ENCODE results near the gene ARID2. TPM values are rescaled to one million over a fixed set of nuclear protein-coding genes. Genes with fewer than 3 reads are reported as not detected.

The ARID2 gene
- total and polyA plus RNA-seq, 2 donors (not counting 1 experiment from before 2014, with no cell fraction given), result 5.0 to 49.2 TPM

DNA sequence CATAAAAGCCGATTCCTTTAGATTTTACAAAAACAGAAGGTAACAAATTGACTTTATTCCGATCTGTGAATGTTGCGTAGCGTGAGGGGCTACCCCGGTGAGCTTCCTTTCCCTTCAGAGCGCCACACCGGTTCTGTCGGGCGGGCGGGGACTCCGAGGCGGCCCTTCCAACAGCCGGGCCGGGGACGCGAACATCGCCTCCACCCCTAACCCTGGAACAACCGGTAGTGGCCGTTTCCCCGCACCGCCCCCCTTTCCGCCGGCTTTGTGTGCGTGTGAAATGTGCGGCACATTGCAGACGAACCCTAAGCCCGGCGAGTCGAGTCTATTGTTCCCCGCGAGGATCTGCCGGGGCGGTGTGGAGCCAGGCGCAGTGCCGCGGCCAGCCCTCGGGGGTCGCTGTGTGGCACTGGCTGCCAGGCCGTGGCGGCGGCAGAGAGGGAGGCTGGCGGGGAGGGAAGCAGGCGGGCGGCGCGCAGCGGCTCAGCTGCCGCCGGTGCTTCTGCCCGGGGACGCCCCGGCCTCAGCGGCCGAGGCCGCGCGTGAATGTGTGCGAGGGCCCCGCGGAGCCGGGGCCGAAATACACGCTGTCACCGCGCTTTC is 775 bp upstream of the ARID2 start:
- Histone ChIP-seq H4K20me1 (ENCODE audit: control insufficient read depth, insufficient read depth, low read length, poor library complexity, severe bottlenecking) (no peaks in the 10 kb centered on the region), H3K9ac (ENCODE audit: low read length) (peak overlapping the region; percentile 99), H3K4me3 (ENCODE audit: control extremely low read depth in 1 of 5, extremely low read depth in 1 of 5, insufficient read depth in 1 of 5, low read depth in 2 of 5, low read length in 4 of 5) (peak overlapping the region; percentile 87 to 98 (median 95)), H3K27me3 (replicated peaks in 1 of 4; ENCODE audit: control extremely low read depth in 1 of 4, control insufficient read depth in 3 of 4, insufficient read depth in 4 of 4, low read length in 3 of 4) (no peaks in the 10 kb centered on the region), H3K36me3 (replicated peaks in 1 of 2; ENCODE audit: control extremely low read depth in 1 of 2, control insufficient read depth in 1 of 2, extremely low read depth in 1 of 2, insufficient read depth in 2 of 2, low read length in 1 of 2) (no peaks in the 10 kb centered on the region), H3K79me2 (ENCODE audit: control insufficient read depth, insufficient read depth, low read length) (peaks cover 48% of the 10 kb centered on the region), H3K9me3 (ENCODE audit: control extremely low read depth in 1 of 3, control insufficient read depth in 2 of 3, insufficient read depth in 1 of 3, low read length in 2 of 3) (no peaks in the 10 kb centered on the region), H3K4me2 (replicated peaks; ENCODE audit: low read depth, low read length, poor library complexity, severe bottlenecking) (peak overlapping the region; percentile 96), H2AFZ (ENCODE audit: insufficient read depth, low read depth, low read length, poor library complexity, severe bottlenecking) (peak overlapping the region; percentile 98), H3K27ac (ENCODE audit: low read length in 2 of 2) (peak overlapping the region; percentile 98 to 99), H3K4me1 (ENCODE audit: control insufficient read depth in 2 of 2, insufficient read depth in 2 of 2, low read length in 2 of 2) (peaks cover 16 to 38% of the 10 kb centered on the region in 2 donors)
- WGBS (ENCODE audit: insufficient coverage), result under 1% methylated on average over 63 of the region's 65 CpGs
- Mint-ChIP-seq H3K9me3 (ENCODE audit: insufficient read depth) (no peaks in the 10 kb centered on the region), H3K27me3 (no peaks in the 10 kb centered on the region), H3K4me3 (peak overlapping the region; percentile 100), H3K27ac (peak overlapping the region; percentile 99), H3K4me1 (peaks cover 36% of the 10 kb centered on the region)
- ATAC-seq (ENCODE audit: low read depth) (peak; percentile 68), DNase-seq (peak; percentile 98)
- ChIA-PET CTCF (interaction anchor here (0.6 to 12.6 kb wide), 6 partner anchors 14 to 263 kb away, joined by 3 to 151 read pairs (median 5); no protein-coding TSS in a partner anchor), POLR2A (interaction anchor here (0.5 to 2.1 kb wide), 8 partner anchors 17 to 511 kb away, joined by 3 to 9 read pairs (median 4); no protein-coding TSS in a partner anchor)
- no peak for TF ChIP-seq EZH2 (IDR thresholded peaks at IDR 0.05; ENCODE audit: borderline replicate concordance, insufficient read depth, low read depth, low read length, poor library complexity, severe bottlenecking)
- TF ChIP-seq, protein P1, sequence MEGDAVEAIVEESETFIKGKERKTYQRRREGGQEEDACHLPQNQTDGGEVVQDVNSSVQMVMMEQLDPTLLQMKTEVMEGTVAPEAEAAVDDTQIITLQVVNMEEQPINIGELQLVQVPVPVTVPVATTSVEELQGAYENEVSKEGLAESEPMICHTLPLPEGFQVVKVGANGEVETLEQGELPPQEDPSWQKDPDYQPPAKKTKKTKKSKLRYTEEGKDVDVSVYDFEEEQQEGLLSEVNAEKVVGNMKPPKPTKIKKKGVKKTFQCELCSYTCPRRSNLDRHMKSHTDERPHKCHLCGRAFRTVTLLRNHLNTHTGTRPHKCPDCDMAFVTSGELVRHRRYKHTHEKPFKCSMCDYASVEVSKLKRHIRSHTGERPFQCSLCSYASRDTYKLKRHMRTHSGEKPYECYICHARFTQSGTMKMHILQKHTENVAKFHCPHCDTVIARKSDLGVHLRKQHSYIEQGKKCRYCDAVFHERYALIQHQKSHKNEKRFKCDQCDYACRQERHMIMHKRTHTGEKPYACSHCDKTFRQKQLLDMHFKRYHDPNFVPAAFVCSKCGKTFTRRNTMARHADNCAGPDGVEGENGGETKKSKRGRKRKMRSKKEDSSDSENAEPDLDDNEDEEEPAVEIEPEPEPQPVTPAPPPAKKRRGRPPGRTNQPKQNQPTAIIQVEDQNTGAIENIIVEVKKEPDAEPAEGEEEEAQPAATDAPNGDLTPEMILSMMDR (IDR thresholded peaks at IDR 0.05), result peak; percentile 93
- intact Hi-C loops (cut with micrococcal nuclease), result loop anchor here (2.0 to 5.0 kb wide), 3 partner anchors 152 to 1976 kb away; partner anchors contain the start of gene SLC38A2

DNA sequence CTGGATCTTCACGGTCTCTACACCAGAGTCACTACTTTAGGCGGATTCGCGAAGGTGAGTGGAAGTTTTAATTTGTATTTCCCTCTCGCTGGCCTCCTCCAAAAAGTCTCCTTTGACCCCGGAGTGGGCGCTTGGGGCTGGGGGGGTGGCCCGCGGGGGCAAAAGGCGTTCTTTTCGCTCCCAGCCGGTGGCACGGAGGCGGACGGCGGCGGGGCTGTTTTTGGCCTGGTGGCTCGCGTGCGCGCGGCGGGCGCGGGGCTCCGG is 510 bp downstream of the ARID2 start:
- DNase-seq (no peak), ATAC-seq (ENCODE audit: low read depth) (no peak)
- Histone ChIP-seq H3K79me2 (ENCODE audit: control insufficient read depth, insufficient read depth, low read length) (peaks cover 48% of the 10 kb centered on the region), H3K4me2 (replicated peaks; ENCODE audit: low read depth, low read length, poor library complexity, severe bottlenecking) (peak overlapping the region; percentile 81), H3K27me3 (replicated peaks in 1 of 4; ENCODE audit: control extremely low read depth in 1 of 4, control insufficient read depth in 3 of 4, insufficient read depth in 4 of 4, low read length in 3 of 4) (no peaks in the 10 kb centered on the region), H3K9ac (ENCODE audit: low read length) (peak overlapping the region; percentile 99), H4K20me1 (ENCODE audit: control insufficient read depth, insufficient read depth, low read length, poor library complexity, severe bottlenecking) (no peaks in the 10 kb centered on the region), H2AFZ (ENCODE audit: insufficient read depth, low read depth, low read length, poor library complexity, severe bottlenecking) (peak overlapping the region; percentile 98), H3K4me3 (ENCODE audit: control extremely low read depth in 1 of 5, extremely low read depth in 1 of 5, insufficient read depth in 1 of 5, low read depth in 2 of 5, low read length in 4 of 5) (peak overlapping the region; percentile 82 to 98 (median 95)), H3K27ac (ENCODE audit: low read length in 2 of 2) (peak overlapping the region; percentile 97 to 99), H3K36me3 (replicated peaks in 1 of 2; ENCODE audit: control extremely low read depth in 1 of 2, control insufficient read depth in 1 of 2, extremely low read depth in 1 of 2, insufficient read depth in 2 of 2, low read length in 1 of 2) (no peaks in the 10 kb centered on the region), H3K4me1 (ENCODE audit: control insufficient read depth in 2 of 2, insufficient read depth in 2 of 2, low read length in 2 of 2) (peaks cover 12 to 31% of the 10 kb centered on the region in 2 donors), H3K9me3 (ENCODE audit: control extremely low read depth in 1 of 3, control insufficient read depth in 2 of 3, insufficient read depth in 1 of 3, low read length in 2 of 3) (no peaks in the 10 kb centered on the region)
- Mint-ChIP-seq H3K4me1 (peaks cover 36% of the 10 kb centered on the region), H3K27ac (peak overlapping the region; percentile 98), H3K27me3 (no peaks in the 10 kb centered on the region), H3K4me3 (peak overlapping the region; percentile 100), H3K9me3 (ENCODE audit: insufficient read depth) (no peaks in the 10 kb centered on the region)
- CTCF ChIA-PET, result interaction anchor here (0.8 to 12.6 kb wide), 5 partner anchors 13 to 184 kb away, joined by 3 to 151 read pairs (median 7); no protein-coding TSS in a partner anchor
- POLR2A ChIA-PET, result interaction anchor here (0.6 to 1.2 kb wide), 2 partner anchors 53 to 261 kb away, joined by 3 read pairs; partner anchors contain the start of gene SCAF11
- under 1% methylated on average over 20 of the region's 26 CpGs for WGBS (ENCODE audit: insufficient coverage)
- intact Hi-C loops (cut with micrococcal nuclease), result loop anchor here (2.0 to 10.0 kb wide), 2 partner anchors 15 to 1485 kb away; no protein-coding TSS in a partner anchor
- TF ChIP-seq, protein P1 (IDR thresholded peaks at IDR 0.05), result no peak
- no peak for TF ChIP-seq EZH2 (IDR thresholded peaks at IDR 0.05; ENCODE audit: borderline replicate concordance, insufficient read depth, low read depth, low read length, poor library complexity, severe bottlenecking)

Data from B cell (primary cell).